Breast epithelium (tissue), 4 donors: Measurements from ENCODE around the gene GRIK4. TPM values are rescaled to one million over a fixed set of nuclear protein-coding genes. Genes with fewer than 3 reads are reported as not detected.

Experiments used
- DNase-seq, 2 donors: peaks; one replicate each; pipeline ENCODE4 v3.0.0-alpha.2; 2019; ENCODE audit warnings: low spot score in 2 of 2
- H3K27ac ChIP-seq, 2 donors: fragments of 200-600 bp; sonication (generic) in 1 of 2; one replicate each; pipeline ENCODE4 v1.5.1; 2016 to 2019; ENCODE audit warnings: mild to moderate bottlenecking in 1 of 2
- H3K27me3 ChIP-seq, 2 donors: fragments of 200-600 bp; sonication (generic) in 1 of 2; one replicate each; pipeline versions ENCODE4 v1.5.1 to v1.6.0; 2017 to 2019; ENCODE audit warnings: control low read depth in 1 of 2, mild to moderate bottlenecking in 1 of 2
- H3K36me3 ChIP-seq: fragments of 200-600 bp; one replicate; pipeline ENCODE4 v1.5.1; 2019
- H3K4me1 ChIP-seq, 2 donors: fragments of 200-600 bp; sonication (generic); one replicate each; pipeline ENCODE4 v1.5.1; 2016 to 2019; ENCODE audit warnings: control low read depth in 1 of 2
- H3K4me3 ChIP-seq, 3 donors: fragments of 200-600 bp; sonication (generic); 1 replicate in 2 of 3; 2 replicates in 1 of 3; pipeline ENCODE4 v1.5.1; 2016 to 2019; ENCODE audit warnings: mild to moderate bottlenecking in 3 of 3, moderate library complexity in 2 of 3
- H3K9me3 ChIP-seq, 2 donors: fragments of 200-600 bp; sonication (generic) in 1 of 2; one replicate each; pipeline ENCODE4 v1.5.1; 2016 to 2019; ENCODE audit warnings: control low read depth in 1 of 2
- POLR2A ChIP-seq: fragments of 450-650 bp; IDR thresholded peaks from one replicate; pipeline ENCODE4 v1.6.1; 2016; ENCODE audit warnings: antibody characterized with exemption, mild to moderate bottlenecking, moderate library complexity
- POLR2AphosphoS5 ChIP-seq, 3 donors: sonication (generic); formaldehyde crosslinking; IDR thresholded peaks; one replicate each; pipeline ENCODE4 v1.6.1; 2017; ENCODE audit warnings: antibody characterized with exemption in 3 of 3
- intact Hi-C: fragments of 100-400 bp; cut with DNase I; formaldehyde crosslinking; loops from one replicate; pipeline ENCODE4 v1.15.1; 2023; ENCODE audit warnings: low total_unique reads
- total RNA-seq, 3 donors: library from RNA; depleted of rRNA; stranded (reverse); fragments of >200 nt; gene quantifications; one replicate each; pipeline ENCODE4 v1.1.0, GENCODE V29; 2016
- TF ChIP-seq, protein P1 (sequence below), 3 donors: fragments of 450-650 bp; IDR thresholded peaks; one replicate each; pipeline ENCODE4 v1.5.1; 2016 to 2017; ENCODE audit warnings: antibody characterized with exemption in 3 of 3, mild to moderate bottlenecking in 3 of 3, moderate library complexity in 3 of 3

Gene GRIK4
- total RNA-seq, 3 donors from 2014 or later, result 0.29 to 0.66 TPM; not detected in 1

DNA sequence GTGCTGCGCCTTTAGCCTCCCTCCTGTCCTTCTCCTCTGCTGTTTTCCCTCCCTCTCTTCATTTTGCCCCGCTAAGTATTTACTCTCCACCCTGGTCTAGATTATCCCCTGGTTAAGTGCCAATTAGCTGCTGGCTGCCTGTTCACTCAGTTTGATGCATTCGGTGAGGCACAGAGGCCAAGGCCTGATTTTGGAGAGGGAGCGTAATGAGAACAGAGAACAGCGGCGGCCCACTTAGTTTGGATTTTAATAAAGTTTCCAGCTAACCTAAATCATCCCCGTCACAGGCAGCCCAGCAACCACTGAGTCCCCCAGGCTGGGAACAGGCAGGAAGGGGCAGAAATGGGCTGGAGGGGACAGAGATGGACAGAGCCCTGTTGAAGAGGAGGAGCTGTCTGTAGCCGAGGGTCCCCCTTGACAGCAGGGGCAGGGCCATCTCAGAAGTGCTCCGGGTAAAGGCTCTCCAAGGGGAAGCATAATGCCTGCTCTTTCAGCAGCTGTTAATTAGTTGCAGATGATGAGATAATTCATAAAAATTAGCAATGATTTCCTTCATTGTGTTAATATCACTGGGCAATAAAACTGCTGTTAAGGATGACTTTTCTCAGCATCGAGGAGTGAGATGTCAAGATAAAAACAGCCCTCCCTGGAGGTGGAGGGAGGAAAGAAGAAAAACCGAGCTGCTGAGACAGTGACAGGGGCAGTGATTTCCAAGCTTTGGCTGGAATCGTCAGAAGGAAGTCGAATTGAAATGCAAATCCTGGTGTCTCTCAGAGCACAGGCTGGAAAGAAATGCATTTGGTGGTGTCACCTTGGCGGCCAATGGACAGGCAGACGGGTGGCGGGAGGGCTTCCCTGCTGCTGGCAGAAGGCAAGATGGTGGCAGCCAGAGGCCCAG, 170.1 kb downstream of the GRIK4 start:
- H3K36me3 ChIP-seq, result no peaks in the 10 kb centered on the region
- no peaks in the 10 kb centered on the region for H3K9me3 ChIP-seq
- H3K27me3 ChIP-seq, result no peaks in the 10 kb centered on the region
- no peak for DNase-seq
- H3K27ac ChIP-seq, result no peak overlapping the region
- TF ChIP-seq, protein P1, sequence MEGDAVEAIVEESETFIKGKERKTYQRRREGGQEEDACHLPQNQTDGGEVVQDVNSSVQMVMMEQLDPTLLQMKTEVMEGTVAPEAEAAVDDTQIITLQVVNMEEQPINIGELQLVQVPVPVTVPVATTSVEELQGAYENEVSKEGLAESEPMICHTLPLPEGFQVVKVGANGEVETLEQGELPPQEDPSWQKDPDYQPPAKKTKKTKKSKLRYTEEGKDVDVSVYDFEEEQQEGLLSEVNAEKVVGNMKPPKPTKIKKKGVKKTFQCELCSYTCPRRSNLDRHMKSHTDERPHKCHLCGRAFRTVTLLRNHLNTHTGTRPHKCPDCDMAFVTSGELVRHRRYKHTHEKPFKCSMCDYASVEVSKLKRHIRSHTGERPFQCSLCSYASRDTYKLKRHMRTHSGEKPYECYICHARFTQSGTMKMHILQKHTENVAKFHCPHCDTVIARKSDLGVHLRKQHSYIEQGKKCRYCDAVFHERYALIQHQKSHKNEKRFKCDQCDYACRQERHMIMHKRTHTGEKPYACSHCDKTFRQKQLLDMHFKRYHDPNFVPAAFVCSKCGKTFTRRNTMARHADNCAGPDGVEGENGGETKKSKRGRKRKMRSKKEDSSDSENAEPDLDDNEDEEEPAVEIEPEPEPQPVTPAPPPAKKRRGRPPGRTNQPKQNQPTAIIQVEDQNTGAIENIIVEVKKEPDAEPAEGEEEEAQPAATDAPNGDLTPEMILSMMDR (IDR thresholded peaks at IDR 0.05), result no peak
- TF ChIP-seq POLR2A (no peak), POLR2AphosphoS5 (IDR thresholded peaks at IDR 0.05) (no peak)
- H3K4me1 ChIP-seq, result no peaks in the 10 kb centered on the region
- intact Hi-C loops, result loop anchor here (10.0 kb wide), 1 partner anchor 167 kb away; the partner anchor contains the start of gene GRIK4
- no peak overlapping the region for H3K4me3 ChIP-seq

DNA sequence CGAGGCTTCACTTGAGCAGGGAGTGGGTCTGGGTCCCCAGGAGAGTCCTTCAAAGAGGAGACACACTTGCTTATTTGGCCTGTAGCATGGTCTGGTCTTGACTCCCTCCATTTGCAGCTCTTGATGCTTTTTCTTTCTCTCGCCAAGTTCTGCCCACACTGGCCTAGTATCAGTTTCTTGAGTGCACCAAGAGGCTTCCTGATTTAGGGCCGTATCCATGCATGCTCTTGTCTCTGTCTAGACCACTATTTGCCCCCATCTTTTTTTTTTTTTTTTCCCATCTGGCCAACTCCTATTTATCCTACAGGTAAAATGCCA, 170.7 kb downstream of the GRIK4 start:
- H3K4me1 ChIP-seq, result no peaks in the 10 kb centered on the region
- DNase-seq, result no peak
- H3K9me3 ChIP-seq, result no peaks in the 10 kb centered on the region
- H3K4me3 ChIP-seq, result no peak overlapping the region
- H3K27ac ChIP-seq, result no peak overlapping the region
- TF ChIP-seq POLR2AphosphoS5 (IDR thresholded peaks at IDR 0.05), result no peak
- no peak for TF ChIP-seq POLR2A
- TF ChIP-seq, protein P1 (IDR thresholded peaks at IDR 0.05), result no peak
- no peaks in the 10 kb centered on the region for H3K27me3 ChIP-seq
- no peaks in the 10 kb centered on the region for H3K36me3 ChIP-seq
- intact Hi-C loops, result loop anchor here (10.0 kb wide), 1 partner anchor 167 kb away; the partner anchor contains the start of gene GRIK4

DNA sequence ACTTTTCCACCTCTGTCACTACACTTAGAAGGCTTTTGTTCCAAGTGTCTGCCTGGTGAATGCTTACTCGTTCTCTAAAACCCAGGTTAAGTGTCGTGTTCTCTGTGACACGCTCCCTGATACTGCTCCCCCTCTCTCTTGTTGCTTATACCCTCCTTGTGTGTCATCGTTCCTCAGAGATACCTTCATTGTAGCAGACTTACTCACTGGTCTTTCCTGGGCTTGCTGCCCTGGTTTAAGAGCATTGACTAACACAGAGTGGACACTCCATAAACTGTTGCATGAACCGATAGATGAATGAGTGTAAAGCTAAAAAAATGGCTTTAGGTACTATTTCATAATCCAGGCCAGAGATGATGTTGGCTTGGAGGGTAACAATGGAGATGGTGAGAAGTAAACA, 171.3 kb downstream of the GRIK4 start:
- no peaks in the 10 kb centered on the region for H3K4me1 ChIP-seq
- intact Hi-C loops, result loop anchor here (10.0 kb wide), 1 partner anchor 168 kb away; the partner anchor contains the start of gene GRIK4
- no peaks in the 10 kb centered on the region for H3K36me3 ChIP-seq
- H3K4me3 ChIP-seq, result no peak overlapping the region
- no peaks in the 10 kb centered on the region for H3K27me3 ChIP-seq
- no peaks in the 10 kb centered on the region for H3K9me3 ChIP-seq
- no peak for TF ChIP-seq POLR2A
- TF ChIP-seq POLR2AphosphoS5 (IDR thresholded peaks at IDR 0.05), result no peak
- TF ChIP-seq, protein P1 (IDR thresholded peaks at IDR 0.05), result no peak
- no peak overlapping the region for H3K27ac ChIP-seq
- DNase-seq, result no peak

DNA sequence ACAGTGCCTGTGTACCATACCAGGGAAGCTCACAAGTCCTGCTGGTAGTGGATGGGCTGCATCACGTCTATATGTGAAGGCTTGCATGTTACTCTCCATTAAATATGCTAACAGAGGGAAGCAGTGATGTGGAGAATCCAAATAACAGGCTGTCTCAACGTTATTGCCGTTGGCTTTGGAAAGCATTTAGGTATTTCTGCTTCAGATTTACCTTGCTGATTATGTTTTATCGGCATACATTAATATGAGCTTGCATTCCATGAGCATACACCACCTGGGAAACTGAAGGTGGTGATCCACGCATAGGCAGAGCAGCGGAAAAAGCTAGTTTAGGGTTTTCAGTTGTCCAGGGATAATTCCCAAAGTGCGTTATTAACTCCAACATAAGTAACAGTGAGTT, 175.0 kb downstream of the GRIK4 start:
- Histone ChIP-seq H3K36me3 (no peaks in the 10 kb centered on the region), H3K27ac (no peak overlapping the region), H3K4me3 (no peak overlapping the region), H3K4me1 (no peaks in the 10 kb centered on the region), H3K27me3 (no peaks in the 10 kb centered on the region), H3K9me3 (no peaks in the 10 kb centered on the region)
- no peak for DNase-seq
- intact Hi-C loops, result loop anchor here (10.0 kb wide), 1 partner anchor 172 kb away; the partner anchor contains the start of gene GRIK4
- TF ChIP-seq POLR2AphosphoS5 (IDR thresholded peaks at IDR 0.05) (no peak), POLR2A (no peak)
- TF ChIP-seq, protein P1 (IDR thresholded peaks at IDR 0.05), result no peak

DNA sequence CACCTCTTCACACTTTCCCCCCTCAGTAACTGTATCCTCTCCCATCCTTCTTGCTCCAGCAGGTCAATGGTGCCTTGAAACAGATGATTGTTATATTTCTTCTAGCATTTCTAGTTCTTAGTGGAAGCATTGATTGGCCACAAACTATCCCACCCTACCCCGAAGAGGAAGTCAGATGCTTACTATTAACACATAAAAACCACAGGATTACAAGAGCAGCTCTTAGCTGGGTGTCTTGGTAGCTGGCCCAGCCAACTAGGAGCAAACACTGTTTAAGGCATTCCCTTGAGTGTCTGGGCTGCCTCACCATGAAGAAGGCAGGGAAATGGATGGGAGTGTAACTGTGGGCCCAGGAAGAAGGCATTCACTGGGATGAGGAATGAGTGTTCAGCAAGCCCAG, 176.6 kb downstream of the GRIK4 start:
- Histone ChIP-seq H3K36me3 (no peaks in the 10 kb centered on the region), H3K9me3 (no peaks in the 10 kb centered on the region), H3K27ac (no peak overlapping the region), H3K4me1 (no peaks in the 10 kb centered on the region), H3K4me3 (no peak overlapping the region), H3K27me3 (no peaks in the 10 kb centered on the region)
- intact Hi-C loops, result loop anchor here (10.0 kb wide), 1 partner anchor 173 kb away; the partner anchor contains the start of gene GRIK4
- TF ChIP-seq, protein P1 (IDR thresholded peaks at IDR 0.05), result no peak
- TF ChIP-seq POLR2AphosphoS5 (IDR thresholded peaks at IDR 0.05) (no peak), POLR2A (no peak)
- DNase-seq, result no peak
